ENCODE measurements around the gene DLG2.

DLG2 gene

DNA sequence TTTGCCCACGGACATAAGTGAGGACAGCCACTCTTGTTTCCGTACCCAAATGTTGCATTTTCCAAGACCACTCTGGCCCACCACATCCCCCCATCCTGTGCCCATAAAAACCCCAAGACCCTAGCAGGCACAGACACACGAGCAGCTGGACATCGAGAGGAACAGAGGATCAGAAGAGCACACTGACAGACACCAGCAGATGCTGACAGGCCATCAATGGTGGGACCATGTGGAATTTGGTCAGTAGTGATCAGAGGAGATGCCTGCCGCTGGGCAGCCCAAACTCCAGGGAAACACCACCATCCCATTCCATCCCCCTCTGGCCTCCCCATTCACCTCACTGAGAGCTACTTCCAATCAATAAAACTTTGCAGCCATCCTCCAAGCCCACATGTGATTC is 87.0 kb downstream of the DLG2 start:
- TF ChIP-seq, protein P1, sequence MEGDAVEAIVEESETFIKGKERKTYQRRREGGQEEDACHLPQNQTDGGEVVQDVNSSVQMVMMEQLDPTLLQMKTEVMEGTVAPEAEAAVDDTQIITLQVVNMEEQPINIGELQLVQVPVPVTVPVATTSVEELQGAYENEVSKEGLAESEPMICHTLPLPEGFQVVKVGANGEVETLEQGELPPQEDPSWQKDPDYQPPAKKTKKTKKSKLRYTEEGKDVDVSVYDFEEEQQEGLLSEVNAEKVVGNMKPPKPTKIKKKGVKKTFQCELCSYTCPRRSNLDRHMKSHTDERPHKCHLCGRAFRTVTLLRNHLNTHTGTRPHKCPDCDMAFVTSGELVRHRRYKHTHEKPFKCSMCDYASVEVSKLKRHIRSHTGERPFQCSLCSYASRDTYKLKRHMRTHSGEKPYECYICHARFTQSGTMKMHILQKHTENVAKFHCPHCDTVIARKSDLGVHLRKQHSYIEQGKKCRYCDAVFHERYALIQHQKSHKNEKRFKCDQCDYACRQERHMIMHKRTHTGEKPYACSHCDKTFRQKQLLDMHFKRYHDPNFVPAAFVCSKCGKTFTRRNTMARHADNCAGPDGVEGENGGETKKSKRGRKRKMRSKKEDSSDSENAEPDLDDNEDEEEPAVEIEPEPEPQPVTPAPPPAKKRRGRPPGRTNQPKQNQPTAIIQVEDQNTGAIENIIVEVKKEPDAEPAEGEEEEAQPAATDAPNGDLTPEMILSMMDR (IDR thresholded peaks at IDR 0.05; ENCODE audit: low read length), result no peak
- no peak for TF ChIP-seq EZH2 (IDR thresholded peaks at IDR 0.05; ENCODE audit: borderline replicate concordance, low read length)
- H3F3A ChIP-seq (ENCODE audit: insufficient read depth, low read length), result no peaks in the 10 kb centered on the region
- no peak overlapping the region for H3K4me2 ChIP-seq (ENCODE audit: low read length)
- H3K27ac ChIP-seq (ENCODE audit: low read depth, low read length, poor library complexity, severe bottlenecking), result no peak overlapping the region
- H3K4me1 ChIP-seq (ENCODE audit: insufficient read depth, low read length, severe bottlenecking), result no peaks in the 10 kb centered on the region
- H3K9ac ChIP-seq (ENCODE audit: low read length), result no peak overlapping the region
- H3K79me2 ChIP-seq (ENCODE audit: insufficient read depth, low read length), result no peaks in the 10 kb centered on the region
- H3K27me3 ChIP-seq (ENCODE audit: insufficient read depth, low read length), result no peaks in the 10 kb centered on the region
- H4K20me1 ChIP-seq (ENCODE audit: insufficient read depth, low read length), result no peaks in the 10 kb centered on the region
- no peaks in the 10 kb centered on the region for H3K36me3 ChIP-seq (ENCODE audit: insufficient read depth, low read length)
- no peak overlapping the region for H3K4me3 ChIP-seq (ENCODE audit: low read depth, low read length, poor library complexity, severe bottlenecking)
- no peaks in the 10 kb centered on the region for H3K9me2 ChIP-seq (ENCODE audit: low read depth, low read length)
- no peak overlapping the region for H2AFZ ChIP-seq (ENCODE audit: low read length)
- H3K9me3 ChIP-seq (ENCODE audit: low read length), result no peaks in the 10 kb centered on the region

DNA sequence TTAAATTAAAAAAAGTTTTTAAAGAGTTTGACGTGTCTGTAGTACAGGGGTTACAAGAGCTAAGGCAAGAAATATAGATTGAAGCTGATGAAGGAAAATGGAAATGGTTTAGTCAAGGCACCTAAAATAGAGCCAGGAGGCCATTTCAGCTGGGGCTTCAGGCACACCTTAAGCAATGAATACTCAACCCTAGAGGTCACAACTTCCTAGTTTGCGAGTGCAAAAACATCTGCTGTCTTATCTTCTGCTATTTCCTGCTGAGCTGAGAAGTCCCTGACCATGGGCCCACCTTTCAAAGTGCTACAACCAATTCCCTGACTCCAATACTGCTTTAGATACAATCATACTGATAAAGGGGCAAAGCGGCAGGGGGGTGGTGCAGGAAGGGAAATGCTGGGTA is 87.4 kb downstream of the DLG2 start:
- no peaks in the 10 kb centered on the region for H3F3A ChIP-seq (ENCODE audit: insufficient read depth, low read length)
- H3K9me2 ChIP-seq (ENCODE audit: low read depth, low read length), result no peaks in the 10 kb centered on the region
- H3K27ac ChIP-seq (ENCODE audit: low read depth, low read length, poor library complexity, severe bottlenecking), result no peak overlapping the region
- H4K20me1 ChIP-seq (ENCODE audit: insufficient read depth, low read length), result no peaks in the 10 kb centered on the region
- H3K4me2 ChIP-seq (ENCODE audit: low read length), result no peak overlapping the region
- H3K79me2 ChIP-seq (ENCODE audit: insufficient read depth, low read length), result no peaks in the 10 kb centered on the region
- H2AFZ ChIP-seq (ENCODE audit: low read length), result no peak overlapping the region
- TF ChIP-seq EZH2 (IDR thresholded peaks at IDR 0.05; ENCODE audit: borderline replicate concordance, low read length), result no peak
- TF ChIP-seq, protein P1 (IDR thresholded peaks at IDR 0.05; ENCODE audit: low read length), result no peak
- 0 out of 2 replicates have a peak, but pooled peaks cover 2% of the 10 kb centered on the region for H3K9me3 ChIP-seq (ENCODE audit: low read length)
- H3K36me3 ChIP-seq (ENCODE audit: insufficient read depth, low read length), result no peaks in the 10 kb centered on the region
- H3K4me3 ChIP-seq (ENCODE audit: low read depth, low read length, poor library complexity, severe bottlenecking), result no peak overlapping the region
- H3K27me3 ChIP-seq (ENCODE audit: insufficient read depth, low read length), result no peaks in the 10 kb centered on the region
- no peaks in the 10 kb centered on the region for H3K4me1 ChIP-seq (ENCODE audit: insufficient read depth, low read length, severe bottlenecking)
- no peak overlapping the region for H3K9ac ChIP-seq (ENCODE audit: low read length)

DNA sequence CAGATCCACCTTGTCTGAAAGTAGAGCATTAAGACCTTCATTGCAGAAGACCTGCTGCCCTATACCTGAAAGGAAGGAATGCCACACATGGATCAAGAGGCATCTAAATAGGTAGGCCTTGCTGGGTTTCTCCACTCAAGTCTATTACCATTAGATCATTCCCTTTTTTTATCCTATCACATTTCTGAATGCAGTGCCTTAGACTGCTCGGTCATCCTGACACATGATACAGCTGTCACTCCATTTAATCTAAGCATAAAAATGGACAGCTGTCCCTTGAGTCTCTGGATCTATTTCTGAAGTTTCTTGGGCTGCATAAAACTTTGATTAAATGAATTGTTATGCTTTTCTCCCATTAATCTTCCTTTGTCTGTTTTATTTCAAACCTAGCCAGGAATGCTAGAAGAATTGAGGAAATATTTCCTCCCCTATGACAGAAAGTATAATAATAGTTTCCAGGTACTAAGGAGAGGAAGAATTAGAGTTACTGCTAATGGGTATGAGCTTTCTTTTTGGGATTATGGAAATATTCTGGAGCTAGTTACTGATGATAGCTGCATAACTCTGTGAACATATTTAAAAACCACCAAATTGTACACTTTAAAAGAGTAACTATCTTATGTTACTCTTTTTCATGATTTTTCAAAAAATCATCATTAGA is 88.0 kb downstream of the DLG2 start:
- Histone ChIP-seq H3K9me3 (ENCODE audit: low read length) (0 out of 2 replicates have a peak, but pooled peaks cover 2% of the 10 kb centered on the region), H3K27ac (ENCODE audit: low read depth, low read length, poor library complexity, severe bottlenecking) (no peak overlapping the region), H3K4me1 (ENCODE audit: insufficient read depth, low read length, severe bottlenecking) (no peaks in the 10 kb centered on the region), H3K9me2 (ENCODE audit: low read depth, low read length) (no peaks in the 10 kb centered on the region), H3K27me3 (ENCODE audit: insufficient read depth, low read length) (no peaks in the 10 kb centered on the region), H2AFZ (ENCODE audit: low read length) (no peak overlapping the region), H3F3A (ENCODE audit: insufficient read depth, low read length) (no peaks in the 10 kb centered on the region), H3K4me2 (ENCODE audit: low read length) (no peak overlapping the region), H3K79me2 (ENCODE audit: insufficient read depth, low read length) (no peaks in the 10 kb centered on the region), H3K36me3 (ENCODE audit: insufficient read depth, low read length) (no peaks in the 10 kb centered on the region), H3K4me3 (ENCODE audit: low read depth, low read length, poor library complexity, severe bottlenecking) (no peak overlapping the region), H3K9ac (ENCODE audit: low read length) (no peak overlapping the region), H4K20me1 (ENCODE audit: insufficient read depth, low read length) (no peaks in the 10 kb centered on the region)
- TF ChIP-seq, protein P1 (IDR thresholded peaks at IDR 0.05; ENCODE audit: low read length), result no peak
- no peak for TF ChIP-seq EZH2 (IDR thresholded peaks at IDR 0.05; ENCODE audit: borderline replicate concordance, low read length)

Data from OCI-LY1 (cell line).